Measurements from ENCODE around the gene IPPK.

The IPPK gene

GRCh38 chr9:92636627-92637026 lies 33.3 kb downstream of the IPPK start:
- DNase-seq (ENCODE audit: low read depth in 2 of 2), result no peak
- H3K4me3 ChIP-seq (replicated peaks in 1 of 2; ENCODE audit: low read depth in 2 of 2, low read length in 2 of 2), result no peak overlapping the region
- peak; percentile 17 for TF ChIP-seq CTCF (IDR thresholded peaks at IDR 0.05; ENCODE audit: low read depth, low read length)

GRCh38 chr9:92635760-92636159 lies 34.2 kb downstream of the IPPK start:
- no peak for DNase-seq (ENCODE audit: low read depth in 2 of 2)
- TF ChIP-seq CTCF (IDR thresholded peaks at IDR 0.05; ENCODE audit: low read depth, low read length), result no peak
- no peak overlapping the region for H3K4me3 ChIP-seq (replicated peaks in 1 of 2; ENCODE audit: low read depth in 2 of 2, low read length in 2 of 2)

GRCh38 chr9:92634712-92635605 lies 35.0 kb downstream of the IPPK start:
- peak; percentile 98 for TF ChIP-seq CTCF (IDR thresholded peaks at IDR 0.05; ENCODE audit: low read depth, low read length)
- H3K4me3 ChIP-seq (replicated peaks in 1 of 2; ENCODE audit: low read depth in 2 of 2, low read length in 2 of 2), result no peak overlapping the region
- peak; percentile 83 to 84 for DNase-seq (ENCODE audit: low read depth in 2 of 2)

- no peak for DNase-seq (ENCODE audit: low read depth in 2 of 2)
- TF ChIP-seq CTCF (IDR thresholded peaks at IDR 0.05; ENCODE audit: low read depth, low read length), result no peak
- no peak overlapping the region for H3K4me3 ChIP-seq (replicated peaks in 1 of 2; ENCODE audit: low read depth in 2 of 2, low read length in 2 of 2)
Measured at GRCh38 chr9:92633614-92634278, 36.2 kb downstream of the IPPK start.

- TF ChIP-seq CTCF (IDR thresholded peaks at IDR 0.05; ENCODE audit: low read depth, low read length), result no peak
- DNase-seq (ENCODE audit: low read depth in 2 of 2), result no peak
- no peak overlapping the region for H3K4me3 ChIP-seq (replicated peaks in 1 of 2; ENCODE audit: low read depth in 2 of 2, low read length in 2 of 2)
Measured at GRCh38 chr9:92632641-92633040, 37.3 kb downstream of the IPPK start.

GRCh38 chr9:92631452-92632343 lies 38.2 kb downstream of the IPPK start:
- no peak for DNase-seq (ENCODE audit: low read depth in 2 of 2)
- H3K4me3 ChIP-seq (replicated peaks in 1 of 2; ENCODE audit: low read depth in 2 of 2, low read length in 2 of 2), result no peak overlapping the region
- no peak for TF ChIP-seq CTCF (IDR thresholded peaks at IDR 0.05; ENCODE audit: low read depth, low read length)

Measured in cardiac fibroblast (primary cell).